Cerebellar cortex (tissue), 1 donor: ENCODE data around the gene EFEMP1.

Experiments
- DNase-seq: peaks from one replicate; pipeline ENCODE4 v3.0.0-alpha.2; 2015; ENCODE audit warnings: low spot score

The EFEMP1 gene, protein sequence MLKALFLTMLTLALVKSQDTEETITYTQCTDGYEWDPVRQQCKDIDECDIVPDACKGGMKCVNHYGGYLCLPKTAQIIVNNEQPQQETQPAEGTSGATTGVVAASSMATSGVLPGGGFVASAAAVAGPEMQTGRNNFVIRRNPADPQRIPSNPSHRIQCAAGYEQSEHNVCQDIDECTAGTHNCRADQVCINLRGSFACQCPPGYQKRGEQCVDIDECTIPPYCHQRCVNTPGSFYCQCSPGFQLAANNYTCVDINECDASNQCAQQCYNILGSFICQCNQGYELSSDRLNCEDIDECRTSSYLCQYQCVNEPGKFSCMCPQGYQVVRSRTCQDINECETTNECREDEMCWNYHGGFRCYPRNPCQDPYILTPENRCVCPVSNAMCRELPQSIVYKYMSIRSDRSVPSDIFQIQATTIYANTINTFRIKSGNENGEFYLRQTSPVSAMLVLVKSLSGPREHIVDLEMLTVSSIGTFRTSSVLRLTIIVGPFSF

DNA sequence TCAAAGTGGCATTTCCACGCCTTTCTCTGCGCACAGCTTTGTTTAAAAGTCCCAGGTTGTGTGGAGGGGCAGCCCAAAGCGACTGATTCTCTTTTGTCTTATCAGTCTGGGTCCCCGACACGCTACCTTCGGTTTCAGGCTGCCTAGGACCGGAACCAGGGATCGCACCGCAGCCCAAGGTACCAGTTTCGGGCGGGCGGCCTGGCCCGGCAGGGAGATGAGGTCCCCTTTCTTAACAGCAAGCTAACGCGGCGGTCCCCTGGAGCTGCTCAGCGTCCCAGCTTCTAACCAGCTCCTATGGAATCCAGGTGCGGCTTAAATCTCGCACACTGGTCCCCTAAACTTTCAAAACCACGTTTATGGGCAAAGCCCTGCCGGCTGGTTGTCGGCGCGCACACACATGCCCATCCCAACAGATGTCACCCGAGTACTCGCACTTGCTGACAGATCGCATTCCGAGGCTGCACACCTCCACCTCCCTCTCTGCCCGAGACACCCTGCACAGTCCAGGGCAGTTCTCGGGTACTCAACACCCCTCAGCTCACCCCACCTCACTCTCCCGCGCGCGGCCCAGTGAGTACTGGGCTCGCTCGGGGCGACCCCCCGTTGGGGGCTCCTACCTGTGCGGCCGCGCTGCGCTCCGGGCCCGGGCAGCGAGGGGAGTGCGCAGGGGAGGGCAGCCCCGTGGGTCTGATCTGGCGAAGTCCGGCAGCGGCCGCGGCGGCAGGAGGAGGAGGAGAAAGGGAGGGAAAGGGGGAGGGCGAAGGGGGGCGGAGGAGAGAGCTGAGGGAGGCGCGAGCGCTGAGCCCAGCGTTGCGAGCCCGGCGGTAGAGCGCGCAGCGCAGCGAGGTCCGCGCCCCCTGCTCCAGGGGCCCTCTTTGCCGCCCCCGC, at the start of gene EFEMP1:
Gene EFEMP1 (minus strand): TSS at position 692 of the 891 bp plus-strand sequence. CDS start 1,342 bp downstream, outside the sequence.
- DNase-seq, result no peak

DNA sequence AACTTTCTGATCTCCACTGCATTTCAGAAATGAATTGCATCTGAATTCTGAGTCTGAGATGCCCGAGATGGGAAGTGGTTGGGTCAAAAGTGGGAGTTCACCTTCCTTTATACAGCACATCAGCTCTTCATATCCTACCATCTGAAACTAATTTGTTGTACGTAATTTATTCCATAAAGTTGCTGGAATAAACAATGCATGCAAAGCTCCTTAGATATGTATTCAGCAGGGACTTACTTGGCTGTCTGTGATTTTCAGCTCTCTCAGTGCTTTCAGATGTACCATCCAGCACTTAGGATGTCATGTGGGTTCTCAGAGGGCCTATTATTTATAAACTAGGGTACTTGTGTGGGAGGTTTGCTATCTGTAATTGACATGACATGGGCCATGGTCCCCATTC, 46.9 kb upstream of the EFEMP1 start:
- DNase-seq, result no peak

DNA sequence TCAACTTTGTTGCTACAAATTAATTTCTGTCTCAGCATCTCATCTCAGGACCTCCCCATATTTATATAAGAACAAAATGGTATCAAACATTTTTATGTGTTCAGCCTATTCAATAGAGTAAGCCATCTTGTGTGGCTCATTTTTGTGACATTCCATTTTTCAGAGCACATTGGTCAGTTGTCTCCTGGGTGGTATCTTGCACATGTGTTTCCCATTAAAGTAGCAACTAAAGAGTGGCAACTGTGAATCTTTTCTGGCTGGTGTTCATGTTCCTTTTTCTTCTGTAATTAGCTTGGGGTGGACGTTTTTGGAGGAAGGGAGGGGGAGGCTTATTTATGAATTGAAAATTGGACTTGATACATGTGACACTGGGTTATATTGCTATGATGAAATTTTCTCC, 45.4 kb upstream of the EFEMP1 start:
- no peak for DNase-seq

DNA sequence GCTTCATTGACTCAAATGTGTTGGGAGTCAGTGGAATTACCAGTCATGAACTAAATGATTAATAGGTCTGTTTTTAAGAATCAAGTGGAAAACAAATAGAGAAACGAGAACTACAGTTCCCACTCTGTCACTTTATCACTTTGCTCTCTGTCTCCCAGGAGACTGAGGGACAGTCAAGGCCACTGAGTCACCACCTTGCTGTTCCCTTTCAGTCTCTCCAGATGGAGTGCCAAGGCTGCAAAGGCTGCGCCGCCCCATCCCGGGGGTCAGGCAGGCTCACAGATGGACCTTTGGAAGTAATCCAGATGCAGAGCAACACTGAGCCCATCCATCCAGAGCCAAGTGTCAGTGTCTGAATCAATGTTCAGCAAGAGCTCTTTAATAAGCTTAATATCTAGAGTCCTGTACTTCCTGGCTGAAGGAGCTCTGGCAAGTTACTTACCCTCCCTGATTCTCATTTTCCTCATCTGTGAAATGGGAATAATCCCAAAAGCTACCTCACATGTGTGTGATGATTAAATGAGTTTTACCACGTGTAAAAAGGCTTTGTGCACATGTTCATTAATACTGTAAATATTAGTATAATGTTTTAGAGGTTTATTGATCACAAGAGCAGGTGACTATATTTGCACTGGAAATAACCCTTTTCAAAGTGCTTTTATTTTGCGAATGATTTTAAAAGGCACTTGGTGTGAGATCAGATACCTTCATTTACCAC, 43.0 kb upstream of the EFEMP1 start:
- no peak for DNase-seq

DNA sequence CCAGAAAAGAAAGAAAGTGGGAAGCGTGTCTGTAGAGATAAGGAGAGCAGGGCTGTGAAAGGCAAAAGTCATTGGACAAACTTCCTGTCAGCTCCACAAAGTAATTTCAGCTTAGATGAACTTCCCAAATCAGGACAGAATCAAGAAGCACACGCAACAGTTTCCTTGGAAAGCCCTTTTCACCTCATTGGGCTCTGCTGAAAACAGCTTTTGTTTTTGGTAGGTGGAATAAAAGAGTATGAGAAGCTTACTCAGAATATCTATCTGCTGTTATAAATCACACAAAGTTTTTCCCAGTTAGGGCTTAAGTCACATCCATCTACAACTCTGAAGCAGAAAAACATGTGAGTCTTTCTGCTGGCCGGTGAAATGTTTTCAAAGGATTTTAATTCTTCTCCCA, 42.4 kb upstream of the EFEMP1 start:
- no peak for DNase-seq

DNA sequence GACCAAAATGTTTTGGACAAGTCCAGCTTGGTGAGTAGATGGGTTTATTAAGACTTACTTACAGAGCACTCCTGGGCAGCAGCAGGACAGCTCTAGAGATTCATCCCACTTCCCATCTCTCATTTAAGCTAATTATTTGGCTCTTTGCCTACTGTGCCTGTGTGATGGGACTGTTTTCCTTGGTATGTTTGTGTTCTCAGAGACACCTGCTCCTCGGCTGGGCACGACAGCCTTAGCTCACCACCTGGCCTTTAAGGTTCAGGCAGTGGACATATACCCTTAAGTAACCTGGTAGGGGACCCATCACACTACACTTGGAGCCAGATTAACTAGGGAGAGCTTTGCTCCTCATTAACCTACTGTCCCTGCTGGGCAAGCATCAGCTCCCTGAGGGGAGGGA, 41.7 kb upstream of the EFEMP1 start:
- DNase-seq, result no peak

DNA sequence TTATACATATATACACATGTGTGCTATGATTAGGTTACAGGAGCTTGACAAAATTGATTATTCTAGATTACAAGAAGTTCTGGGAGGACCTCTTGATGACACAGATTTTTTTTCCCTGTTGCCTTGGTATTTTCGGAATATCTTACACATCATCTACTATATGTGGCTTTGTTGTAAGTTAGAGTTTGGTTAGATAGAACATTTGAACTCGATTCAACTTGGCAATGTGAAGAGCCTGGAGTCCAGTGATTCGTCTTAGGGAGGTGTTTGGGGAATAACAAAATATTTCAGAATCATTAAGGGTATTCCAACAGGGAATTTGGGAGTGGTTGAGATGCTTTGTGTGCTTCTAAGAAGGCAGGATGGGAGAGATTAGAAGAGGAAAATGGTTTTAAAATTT, 39.3 kb upstream of the EFEMP1 start:
- no peak for DNase-seq

DNA sequence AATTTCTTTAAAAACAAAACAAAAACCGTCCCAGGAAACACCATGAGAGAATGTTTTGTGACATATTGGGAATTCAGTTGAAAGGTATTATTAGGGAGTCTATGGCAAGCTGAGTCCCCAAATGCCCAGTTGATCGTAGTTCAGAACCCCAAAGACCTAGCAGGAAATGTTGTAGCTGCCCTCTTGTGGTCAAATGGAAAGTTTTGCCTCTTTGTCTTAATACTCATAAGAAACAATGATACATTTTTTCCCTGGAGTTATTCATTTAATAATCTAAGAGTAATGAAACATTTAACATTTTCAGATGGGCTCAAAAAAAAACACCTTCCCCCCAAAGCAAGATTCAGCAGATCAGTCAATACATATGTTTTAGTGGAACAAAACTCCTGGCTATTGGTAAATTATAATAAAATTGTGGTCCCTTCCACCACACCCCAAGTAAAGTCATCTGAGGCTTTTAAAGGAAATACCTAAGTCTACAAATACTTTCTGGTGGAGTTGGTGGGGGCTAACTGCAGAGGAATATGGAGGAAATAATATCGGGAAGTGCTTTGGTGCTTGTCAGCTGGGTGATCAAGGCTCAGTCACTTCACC, 37.8 kb upstream of the EFEMP1 start:
- peak; percentile 27 for DNase-seq

DNA sequence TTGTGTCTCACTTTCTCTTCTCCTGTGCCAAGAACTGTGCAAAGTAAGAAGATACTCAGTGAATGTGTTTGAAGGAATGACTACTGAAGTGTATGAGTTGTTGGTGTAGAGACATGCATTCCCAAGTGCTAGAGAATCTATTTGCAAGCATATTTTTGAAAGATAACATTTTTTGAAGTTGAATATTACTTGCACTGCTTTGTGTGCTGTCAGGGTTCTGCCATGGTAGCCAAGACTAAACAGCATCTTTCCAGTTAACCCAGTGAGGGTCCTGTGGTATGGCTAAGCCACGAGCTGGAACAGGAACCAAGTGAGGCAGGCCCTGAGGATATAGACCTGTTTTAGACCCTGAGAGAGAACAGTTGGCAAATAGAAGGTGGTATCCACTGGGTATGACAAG, 35.2 kb upstream of the EFEMP1 start:
- no peak for DNase-seq

DNA sequence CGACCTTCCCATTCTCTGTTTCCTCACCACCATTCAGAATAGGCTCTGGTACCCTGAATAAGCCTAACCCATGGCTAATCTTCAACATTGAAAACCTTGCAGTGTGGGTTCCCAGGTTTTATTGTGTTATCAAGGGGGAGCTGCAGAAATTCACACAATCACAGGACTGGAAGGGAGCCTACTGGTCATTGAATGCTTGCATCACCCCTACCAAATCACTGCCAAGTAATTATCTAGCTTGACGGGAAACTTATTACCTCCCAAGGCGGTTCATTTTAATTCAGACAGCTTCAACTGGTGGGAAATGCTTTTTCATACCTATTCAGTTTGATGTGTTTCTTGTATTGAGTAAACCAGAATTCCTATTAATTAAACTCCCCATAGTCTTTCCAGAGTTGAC, 33.6 kb upstream of the EFEMP1 start:
- no peak for DNase-seq

DNA sequence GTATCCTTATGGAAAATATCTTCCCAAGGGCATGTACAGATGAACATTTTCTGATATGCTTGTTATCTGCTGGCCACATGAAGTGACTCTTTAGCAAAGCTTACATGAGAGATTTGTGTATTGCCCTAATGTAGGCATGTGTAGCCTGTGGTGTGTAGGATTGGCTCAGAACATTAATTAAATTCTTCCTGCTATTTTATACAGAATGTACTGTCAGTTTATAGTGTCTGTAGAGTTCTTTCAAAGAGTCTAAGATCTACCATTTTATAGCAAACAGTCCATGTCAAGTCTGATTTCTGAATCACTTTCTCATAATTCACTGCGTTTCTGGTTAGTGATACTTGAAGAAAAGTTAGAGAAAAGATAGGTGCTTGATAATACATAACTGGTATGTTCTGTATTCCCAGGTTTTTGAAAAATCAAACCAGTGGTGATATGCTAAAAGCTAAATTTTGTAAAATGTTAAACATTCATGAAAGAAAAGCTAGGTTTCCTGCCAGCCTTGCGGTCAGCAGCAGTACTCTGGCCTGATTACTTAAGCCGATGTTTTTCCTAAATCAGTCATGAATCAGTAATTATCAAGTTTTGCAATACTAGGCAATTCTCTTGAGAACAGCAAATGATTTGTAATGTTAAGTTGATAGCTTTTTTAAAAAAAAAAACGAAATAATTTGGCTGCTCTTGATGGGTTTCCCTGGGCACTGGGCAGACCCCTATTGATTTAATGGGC, 30.9 kb upstream of the EFEMP1 start:
- DNase-seq, result no peak

DNA sequence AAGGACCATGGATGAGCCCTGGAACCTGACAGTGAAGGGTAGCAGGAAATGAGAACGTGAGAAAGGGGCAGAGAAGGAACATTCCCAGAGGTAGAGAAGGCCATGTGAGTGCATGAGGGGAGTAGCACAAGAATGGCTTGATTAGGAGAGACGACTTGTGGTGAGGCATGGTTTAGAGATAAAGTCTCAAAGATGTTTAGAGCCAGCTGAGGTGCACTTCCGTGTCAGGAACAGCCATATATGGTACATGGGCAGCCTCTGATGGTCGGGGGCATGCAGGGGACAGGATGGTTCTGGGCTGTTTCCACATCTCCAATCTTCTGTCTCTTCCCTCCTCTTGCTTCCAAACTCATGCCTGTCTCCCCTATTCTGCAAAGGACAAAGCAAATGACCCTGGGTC, 28.8 kb upstream of the EFEMP1 start:
- no peak for DNase-seq

DNA sequence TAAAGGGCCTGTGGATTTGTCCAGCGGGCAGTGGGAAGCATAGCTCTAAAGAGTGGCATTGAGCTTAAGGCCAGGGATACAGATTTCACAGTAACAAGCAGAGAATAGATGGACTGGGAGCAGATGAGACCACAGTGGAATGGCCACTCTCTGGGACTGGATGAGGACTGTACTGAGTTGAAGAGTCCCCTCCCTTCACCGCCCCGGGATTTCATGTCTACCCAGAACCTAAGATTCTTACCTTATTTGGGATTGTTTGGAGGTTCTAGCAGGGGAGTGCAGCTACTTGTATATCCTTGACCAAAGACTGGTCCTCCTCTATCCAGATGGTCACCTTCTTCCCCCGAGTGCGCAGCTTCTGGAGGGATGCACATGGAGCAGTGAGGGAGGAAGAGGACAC, 28.0 kb upstream of the EFEMP1 start:
- DNase-seq, result no peak

DNA sequence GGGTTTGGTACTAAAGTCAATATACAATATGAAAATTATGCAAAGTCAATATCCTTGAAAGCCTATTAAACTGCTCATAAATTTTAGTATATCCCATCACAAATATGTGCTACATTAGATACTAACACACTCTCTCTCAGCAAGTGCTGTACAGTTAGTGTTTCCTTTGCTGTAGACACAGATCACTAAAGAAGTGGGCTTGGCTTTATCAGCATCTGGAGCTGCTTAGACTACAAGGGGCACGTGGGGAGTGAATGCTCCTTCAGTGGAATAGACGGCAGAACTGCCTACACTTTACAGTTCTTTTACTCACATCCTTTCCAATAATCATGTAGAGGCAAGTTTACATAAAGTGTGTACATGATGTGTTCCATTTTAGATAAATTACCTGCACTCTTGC, 26.0 kb upstream of the EFEMP1 start:
- no peak for DNase-seq

DNA sequence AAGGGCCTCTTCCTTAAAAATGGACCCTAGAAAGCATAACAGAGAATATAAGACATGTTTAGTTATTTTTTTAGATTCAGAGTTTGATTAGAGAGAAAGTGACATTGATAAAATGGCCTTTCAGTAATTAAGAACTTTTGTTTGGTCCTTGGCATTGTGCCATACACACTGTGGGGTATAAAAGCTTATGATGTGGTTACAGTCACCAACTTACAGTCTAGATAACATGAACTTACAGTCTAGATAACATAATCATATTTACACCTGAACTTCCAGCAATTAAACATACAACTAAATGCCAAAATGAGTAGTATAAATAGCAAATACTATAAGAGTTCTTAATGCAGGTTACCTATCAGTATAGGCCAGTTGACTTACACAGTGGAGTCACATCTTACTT, 25.6 kb upstream of the EFEMP1 start:
- DNase-seq, result no peak

DNA sequence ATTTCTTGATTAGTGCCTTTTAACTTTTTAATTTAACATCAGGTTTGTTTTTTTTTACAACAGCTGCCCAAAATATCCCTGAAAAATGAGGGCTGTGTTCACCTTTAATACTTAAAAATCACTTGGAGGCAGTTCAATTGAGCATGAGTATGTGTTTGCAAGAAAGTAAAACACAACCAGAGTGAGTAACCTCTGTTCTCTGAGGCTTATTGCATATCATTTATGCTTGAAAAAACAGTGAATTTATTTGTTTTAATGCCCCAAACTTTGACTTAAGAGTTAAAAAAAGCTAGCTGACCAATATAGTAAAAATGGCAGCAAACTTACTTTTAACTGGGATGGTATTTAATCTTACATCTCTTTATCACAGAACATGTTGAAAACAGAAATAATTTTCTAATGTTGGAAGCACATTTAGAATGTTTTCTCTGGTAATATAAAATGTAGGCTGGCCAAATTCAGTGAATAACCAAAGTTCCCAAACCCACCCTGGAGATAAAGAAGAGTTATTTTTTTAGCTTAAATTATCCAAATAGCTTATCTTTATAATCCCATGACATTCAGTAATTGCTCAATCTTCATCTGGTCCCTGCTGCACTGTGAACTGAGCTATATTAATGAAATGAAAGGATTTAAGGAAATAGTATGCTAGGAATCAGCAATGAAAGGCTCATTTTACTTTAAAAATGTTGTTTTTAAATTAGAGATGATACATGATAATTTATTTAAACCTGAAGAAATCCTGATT, 24.8 kb upstream of the EFEMP1 start:
- DNase-seq, result no peak

DNA sequence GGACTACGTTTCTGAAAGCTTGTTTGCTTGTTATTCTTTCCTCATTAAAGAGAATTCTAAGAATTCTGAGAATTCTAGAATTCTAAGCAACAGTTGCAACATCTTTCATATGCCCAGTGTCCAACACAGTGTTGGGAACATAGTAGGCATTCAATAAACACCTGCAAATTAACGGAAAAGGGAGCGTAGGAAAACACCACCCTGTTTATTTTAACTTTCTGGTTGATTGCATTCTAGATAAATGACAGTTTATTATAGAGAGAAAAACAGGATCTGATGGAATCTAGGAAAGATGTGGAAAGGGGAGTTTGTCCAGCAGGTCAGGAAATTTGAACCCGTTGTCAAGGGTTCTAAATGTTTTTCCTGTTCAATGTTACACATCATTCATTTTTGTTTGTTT, 24.2 kb upstream of the EFEMP1 start:
- no peak for DNase-seq

DNA sequence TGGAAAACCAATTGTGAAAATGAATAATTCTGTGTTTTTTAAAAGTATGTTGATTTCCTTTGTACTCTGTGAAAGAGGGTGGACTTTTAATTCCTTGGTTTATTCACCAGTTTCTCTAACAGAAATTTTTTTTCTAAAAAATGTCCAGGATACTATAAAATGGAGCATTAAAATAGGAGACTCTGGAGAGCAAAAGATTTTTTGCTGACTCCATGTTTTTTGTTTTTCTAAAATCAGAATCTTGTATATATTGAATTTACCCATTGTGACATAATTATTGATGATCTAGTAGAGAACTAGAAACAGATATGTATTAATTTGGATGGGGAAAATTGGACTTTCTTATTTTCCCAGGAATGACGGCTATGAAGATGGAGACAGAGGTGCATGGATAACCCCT, 23.2 kb upstream of the EFEMP1 start:
- no peak for DNase-seq

DNA sequence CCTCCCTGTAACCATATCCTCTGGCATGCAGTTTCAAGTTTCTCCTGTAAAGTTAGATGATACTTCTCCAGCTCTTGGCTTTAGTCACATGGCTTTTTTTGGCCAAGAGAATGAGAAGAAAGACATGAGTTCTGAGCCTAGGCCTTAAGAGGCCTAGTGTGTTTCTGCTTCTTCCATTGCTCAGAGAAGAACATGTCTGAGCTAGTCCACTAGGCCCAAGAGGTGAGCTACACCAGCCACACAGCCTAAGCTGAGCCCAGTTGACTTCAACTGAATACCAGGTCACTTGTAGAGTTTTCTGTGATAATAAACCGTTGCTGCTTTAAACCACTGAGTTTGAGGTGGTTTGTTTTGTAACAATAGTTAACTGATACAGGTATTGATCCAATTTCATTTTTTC, 19.9 kb upstream of the EFEMP1 start:
- DNase-seq, result no peak

DNA sequence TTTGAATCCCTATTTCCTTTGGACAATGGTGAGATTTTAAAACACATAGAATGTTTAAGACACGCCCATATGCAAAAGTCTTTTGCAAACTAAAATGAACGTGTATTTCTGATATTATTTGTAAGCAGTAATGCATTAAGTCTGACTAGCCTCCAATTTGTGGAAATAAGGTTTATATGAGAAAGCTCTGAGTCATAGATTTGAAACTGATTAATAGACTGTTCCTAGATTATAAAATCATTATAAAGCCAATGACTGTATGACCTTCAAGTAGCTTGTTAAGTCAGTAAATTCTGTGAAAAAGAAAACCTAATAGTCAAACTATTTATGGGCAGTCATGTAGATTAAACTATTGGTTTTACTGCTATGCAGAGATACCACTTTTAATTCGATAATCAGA, 12.8 kb upstream of the EFEMP1 start:
- DNase-seq, result no peak

DNA sequence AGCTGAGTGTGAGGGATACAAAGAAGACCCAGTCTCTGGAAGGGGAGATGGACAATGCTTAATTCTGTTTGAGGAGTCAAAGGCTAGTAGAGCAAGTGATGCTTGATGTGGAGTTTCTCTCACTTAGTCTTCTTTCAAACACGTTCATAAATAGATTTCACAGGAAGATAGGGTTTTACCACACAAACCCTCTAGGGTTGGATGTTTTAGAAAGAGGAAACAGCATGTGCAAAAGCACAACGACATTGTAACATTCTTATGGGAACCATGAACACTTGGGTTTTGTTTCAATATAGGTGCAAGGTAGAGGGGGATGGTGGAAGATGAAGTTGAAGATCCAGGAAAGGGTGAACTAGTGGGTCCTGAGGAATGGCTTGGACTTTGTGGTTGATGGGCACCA, 10.8 kb upstream of the EFEMP1 start:
- no peak for DNase-seq
